Fibroblast of lung (primary cell): ENCODE data around the gene MRPS6. TPM values are rescaled to one million over a fixed set of nuclear protein-coding genes. Genes with fewer than 3 reads are reported as not detected.

Source experiments
- DNase-seq, 2 donors: peaks; one replicate each; pipeline versions ENCODE4 v3.0.0 to v3.0.0-alpha.2; 2010; ENCODE audit warnings: low read depth in 2 of 2
- H2AFZ ChIP-seq: 2 replicates; pipeline ENCODE4 v1.5.1; 2012; ENCODE audit warnings: low read length, control low read depth, inconsistent platforms
- H3K27ac ChIP-seq: 2 replicates; pipeline ENCODE4 v1.5.1; 2011; ENCODE audit warnings: low read length, control low read depth; ENCODE audit not compliant: insufficient read depth
- H3K27me3 ChIP-seq: 2 replicates; pipeline ENCODE4 v1.5.1; 2011; ENCODE audit warnings: mild to moderate bottlenecking, low read length; ENCODE audit not compliant: control insufficient read depth, insufficient read depth
- H3K36me3 ChIP-seq: 2 replicates; pipeline ENCODE4 v1.5.1; 2011; ENCODE audit warnings: low read length; ENCODE audit not compliant: control insufficient read depth, insufficient read depth
- H3K4me1 ChIP-seq: 2 replicates; pipeline ENCODE4 v1.5.1; 2011; ENCODE audit warnings: low read length; ENCODE audit not compliant: control insufficient read depth, insufficient read depth; ENCODE audit errors: extremely low read depth
- H3K4me2 ChIP-seq: 2 replicates; pipeline ENCODE4 v1.5.1; 2011; ENCODE audit warnings: low read length, control low read depth; ENCODE audit not compliant: insufficient read depth; ENCODE audit errors: extremely low read depth
- H3K4me3 ChIP-seq, 4 experiments: fragments of 200-600 bp in 1 of 4; sonication (generic) in 1 of 4; replicated peaks in 1 of 4; 2 replicates each; pipeline ENCODE4 v1.5.1; 2011 to 2016; ENCODE audit warnings: low read length in 4 of 4, low read depth in 3 of 4, mild to moderate bottlenecking in 3 of 4, control low read depth in 2 of 4, inconsistent platforms in 1 of 4, mixed read lengths in 1 of 4; ENCODE audit not compliant: insufficient read depth in 1 of 4; ENCODE audit errors: control extremely low read depth in 1 of 4
- H3K79me2 ChIP-seq: 2 replicates; pipeline ENCODE4 v1.5.1; 2012; ENCODE audit warnings: mild to moderate bottlenecking, low read length, inconsistent platforms; ENCODE audit not compliant: control insufficient read depth, insufficient read depth
- H3K9ac ChIP-seq: 2 replicates; pipeline ENCODE4 v1.5.1; 2011; ENCODE audit warnings: mild to moderate bottlenecking, low read length, control low read depth; ENCODE audit not compliant: insufficient read depth
- H3K9me3 ChIP-seq: 2 replicates; pipeline ENCODE4 v1.5.1; 2012; ENCODE audit warnings: low read depth, low read length; ENCODE audit not compliant: control insufficient read depth, insufficient read depth
- H4K20me1 ChIP-seq: 2 replicates; pipeline ENCODE4 v1.5.1; 2011; ENCODE audit warnings: low read length; ENCODE audit not compliant: control insufficient read depth, insufficient read depth; ENCODE audit errors: extremely low read depth
- EZH2 ChIP-seq: IDR thresholded peaks from 2 replicates; pipeline ENCODE4 v1.5.1; 2012; ENCODE audit warnings: low read length, control low read depth, mild to moderate bottlenecking; ENCODE audit errors: missing control alignments
- polyA plus RNA-seq, 2 donors: library from polyadenylated mRNA; depleted of rRNA in 1 of 2; stranded (reverse) in 1 of 2; unstranded in 1 of 2; fragments of >200 nt; gene quantifications; 2 replicates each; pipeline ENCODE4 v1.2.1, GENCODE V29; 2011 to 2012; ENCODE audit warnings: missing spikeins in 1 of 2
- total RNA-seq: library from RNA; depleted of rRNA; stranded (reverse); fragments of >200 nt; gene quantifications from 2 replicates; pipeline ENCODE4 v1.2.1, GENCODE V29; 2014
- TF ChIP-seq, protein P1 (sequence below), 2 donors: IDR thresholded peaks in 1 of 2; conservative IDR thresholded peaks in 1 of 2; 1 replicate in 1 of 2; 2 replicates in 1 of 2; pipeline ENCODE4 v1.5.1; 2011 to 2012; ENCODE audit warnings: low read length in 2 of 2, control low read depth in 1 of 2, inconsistent platforms in 1 of 2, low read depth in 1 of 2, mild to moderate bottlenecking in 1 of 2

The MRPS6 gene
- total and polyA plus RNA-seq, 2 donors (not counting 1 experiment from before 2014, with no cell fraction given): 20.0 to 45.6 TPM

- H3K9ac ChIP-seq: no peak overlapping the region
- H2AFZ ChIP-seq: no peak overlapping the region
- no peaks in the 10 kb centered on the region for H3K9me3 ChIP-seq
- H3K4me1 ChIP-seq: no peaks in the 10 kb centered on the region
- H3K27me3 ChIP-seq: no peaks in the 10 kb centered on the region
- DNase-seq: no peak
- TF ChIP-seq, protein P1, sequence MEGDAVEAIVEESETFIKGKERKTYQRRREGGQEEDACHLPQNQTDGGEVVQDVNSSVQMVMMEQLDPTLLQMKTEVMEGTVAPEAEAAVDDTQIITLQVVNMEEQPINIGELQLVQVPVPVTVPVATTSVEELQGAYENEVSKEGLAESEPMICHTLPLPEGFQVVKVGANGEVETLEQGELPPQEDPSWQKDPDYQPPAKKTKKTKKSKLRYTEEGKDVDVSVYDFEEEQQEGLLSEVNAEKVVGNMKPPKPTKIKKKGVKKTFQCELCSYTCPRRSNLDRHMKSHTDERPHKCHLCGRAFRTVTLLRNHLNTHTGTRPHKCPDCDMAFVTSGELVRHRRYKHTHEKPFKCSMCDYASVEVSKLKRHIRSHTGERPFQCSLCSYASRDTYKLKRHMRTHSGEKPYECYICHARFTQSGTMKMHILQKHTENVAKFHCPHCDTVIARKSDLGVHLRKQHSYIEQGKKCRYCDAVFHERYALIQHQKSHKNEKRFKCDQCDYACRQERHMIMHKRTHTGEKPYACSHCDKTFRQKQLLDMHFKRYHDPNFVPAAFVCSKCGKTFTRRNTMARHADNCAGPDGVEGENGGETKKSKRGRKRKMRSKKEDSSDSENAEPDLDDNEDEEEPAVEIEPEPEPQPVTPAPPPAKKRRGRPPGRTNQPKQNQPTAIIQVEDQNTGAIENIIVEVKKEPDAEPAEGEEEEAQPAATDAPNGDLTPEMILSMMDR (conservative IDR thresholded peaks at IDR 0.05 in 1 of 2, IDR thresholded peaks at IDR 0.05 in 1 of 2; ENCODE audit: low read depth in 1 of 2, low read length in 2 of 2): no peak
- TF ChIP-seq EZH2: no peak
- H3K27ac ChIP-seq: no peak overlapping the region
- H3K36me3 ChIP-seq: no peaks in the 10 kb centered on the region
- H3K79me2 ChIP-seq: no peaks in the 10 kb centered on the region
- H4K20me1 ChIP-seq: no peaks in the 10 kb centered on the region
- no peak overlapping the region for H3K4me2 ChIP-seq
- no peak overlapping the region for H3K4me3 ChIP-seq
These were observed 104.7 kb downstream of the MRPS6 start for GRCh38 chr21:34177919-34178567.

GRCh38 chr21:34179204-34179935 lies 106.0 kb downstream of the MRPS6 start:
- no peaks in the 10 kb centered on the region for H4K20me1 ChIP-seq
- TF ChIP-seq, protein P1 (conservative IDR thresholded peaks at IDR 0.05 in 1 of 2, IDR thresholded peaks at IDR 0.05 in 1 of 2; ENCODE audit: low read depth in 1 of 2, low read length in 2 of 2): no peak
- TF ChIP-seq EZH2: no peak

GRCh38 chr21:34180407-34180806 lies 107.0 kb downstream of the MRPS6 start:
- Histone ChIP-seq H2AFZ (no peak overlapping the region), H4K20me1 (no peaks in the 10 kb centered on the region), H3K4me1 (no peaks in the 10 kb centered on the region), H3K79me2 (no peaks in the 10 kb centered on the region), H3K4me2 (no peak overlapping the region), H3K9ac (no peak overlapping the region), H3K4me3 (no peak overlapping the region), H3K36me3 (no peaks in the 10 kb centered on the region), H3K27me3 (no peaks in the 10 kb centered on the region), H3K9me3 (no peaks in the 10 kb centered on the region), H3K27ac (no peak overlapping the region)
- TF ChIP-seq EZH2: no peak
- TF ChIP-seq, protein P1 (conservative IDR thresholded peaks at IDR 0.05 in 1 of 2, IDR thresholded peaks at IDR 0.05 in 1 of 2; ENCODE audit: low read depth in 1 of 2, low read length in 2 of 2): no peak
- DNase-seq: no peak

More at GRCh38 chr21:34179204-34179935, 106.0 kb downstream of the MRPS6 start:
- DNase-seq: no peak
- Histone ChIP-seq H3K4me1 (no peaks in the 10 kb centered on the region), H3K79me2 (no peaks in the 10 kb centered on the region), H3K27ac (no peak overlapping the region), H3K4me2 (no peak overlapping the region), H3K9ac (no peak overlapping the region), H3K9me3 (no peaks in the 10 kb centered on the region), H3K36me3 (no peaks in the 10 kb centered on the region), H3K4me3 (no peak overlapping the region), H3K27me3 (no peaks in the 10 kb centered on the region), H2AFZ (no peak overlapping the region)
